Kidney epithelial cell (primary cell): ENCODE results near the gene CAMK2A. TPM values are rescaled to one million over a fixed set of nuclear protein-coding genes. Genes with fewer than 3 reads are reported as not detected.
A peak's percentile ranks its signal among the peaks of the same experiment; 100 is the strongest.

Experiments
- DNase-seq: peaks from one replicate; pipeline ENCODE4 v3.0.0-alpha.2; 2010; ENCODE audit warnings: low read depth
- H3K27me3 ChIP-seq: 2 replicates; pipeline ENCODE4 v1.6.0; 2011; ENCODE audit warnings: low read length; ENCODE audit not compliant: control insufficient read depth, insufficient read depth
- H3K36me3 ChIP-seq: 2 replicates; pipeline ENCODE4 v1.5.1; 2011; ENCODE audit warnings: low read length; ENCODE audit not compliant: control insufficient read depth, insufficient read depth
- H3K4me3 ChIP-seq: 2 replicates; pipeline ENCODE4 v1.5.1; 2011; ENCODE audit warnings: low read depth, mild to moderate bottlenecking, control low read depth, low read length
- total RNA-seq: library from RNA; depleted of rRNA; stranded (reverse); fragments of >200 nt; gene quantifications from 2 replicates; pipeline ENCODE4 v1.2.3, GENCODE V29; 2015
- TF ChIP-seq, protein P1 (sequence below): IDR thresholded peaks from 2 replicates; pipeline ENCODE4 v1.5.1; 2011; ENCODE audit warnings: mild to moderate bottlenecking, moderate library complexity, low read length, control low read depth, inconsistent platforms; ENCODE audit not compliant: insufficient read depth, poor library complexity, severe bottlenecking

Gene CAMK2A
- total RNA-seq, 1 donor from 2014 or later: not detected

DNA sequence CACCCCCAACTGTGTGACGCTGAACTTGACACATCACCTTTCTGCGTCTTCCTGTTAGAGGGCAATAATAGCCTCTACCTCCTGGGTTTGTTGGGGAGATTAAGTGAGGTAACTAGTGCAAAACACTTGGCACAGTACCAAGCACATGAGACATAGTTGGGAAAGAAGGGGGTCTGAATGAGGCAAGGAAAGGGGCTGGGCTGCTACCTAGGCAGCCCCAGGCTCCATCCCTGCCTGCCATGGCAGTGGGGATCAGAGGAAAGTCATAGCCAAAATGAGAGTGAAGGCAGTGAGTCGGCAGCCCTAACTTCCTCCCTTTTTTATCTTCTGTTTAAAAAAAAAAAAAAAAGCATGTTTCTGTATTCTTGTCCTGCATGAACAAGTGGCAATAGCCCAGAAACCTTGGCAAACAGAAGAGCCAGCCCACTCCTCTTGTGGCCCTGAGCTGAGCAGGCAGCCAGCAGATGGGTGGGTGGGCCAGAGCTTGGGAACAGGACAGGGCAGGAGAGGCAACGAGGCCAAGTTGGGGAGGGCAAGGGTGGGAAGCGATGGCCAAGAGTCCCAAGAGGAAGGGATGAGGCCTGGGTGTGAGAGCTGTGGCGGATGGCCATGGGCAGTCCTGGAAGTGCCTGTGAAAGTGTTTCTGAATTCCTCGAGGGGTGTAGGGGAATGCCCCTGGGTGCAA lies 11.4 kb downstream of the CAMK2A start:
- no peaks in the 10 kb centered on the region for H3K27me3 ChIP-seq
- no peak overlapping the region for H3K4me3 ChIP-seq
- no peaks in the 10 kb centered on the region for H3K36me3 ChIP-seq
- DNase-seq: no peak
- TF ChIP-seq, protein P1, sequence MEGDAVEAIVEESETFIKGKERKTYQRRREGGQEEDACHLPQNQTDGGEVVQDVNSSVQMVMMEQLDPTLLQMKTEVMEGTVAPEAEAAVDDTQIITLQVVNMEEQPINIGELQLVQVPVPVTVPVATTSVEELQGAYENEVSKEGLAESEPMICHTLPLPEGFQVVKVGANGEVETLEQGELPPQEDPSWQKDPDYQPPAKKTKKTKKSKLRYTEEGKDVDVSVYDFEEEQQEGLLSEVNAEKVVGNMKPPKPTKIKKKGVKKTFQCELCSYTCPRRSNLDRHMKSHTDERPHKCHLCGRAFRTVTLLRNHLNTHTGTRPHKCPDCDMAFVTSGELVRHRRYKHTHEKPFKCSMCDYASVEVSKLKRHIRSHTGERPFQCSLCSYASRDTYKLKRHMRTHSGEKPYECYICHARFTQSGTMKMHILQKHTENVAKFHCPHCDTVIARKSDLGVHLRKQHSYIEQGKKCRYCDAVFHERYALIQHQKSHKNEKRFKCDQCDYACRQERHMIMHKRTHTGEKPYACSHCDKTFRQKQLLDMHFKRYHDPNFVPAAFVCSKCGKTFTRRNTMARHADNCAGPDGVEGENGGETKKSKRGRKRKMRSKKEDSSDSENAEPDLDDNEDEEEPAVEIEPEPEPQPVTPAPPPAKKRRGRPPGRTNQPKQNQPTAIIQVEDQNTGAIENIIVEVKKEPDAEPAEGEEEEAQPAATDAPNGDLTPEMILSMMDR: no peak

DNA sequence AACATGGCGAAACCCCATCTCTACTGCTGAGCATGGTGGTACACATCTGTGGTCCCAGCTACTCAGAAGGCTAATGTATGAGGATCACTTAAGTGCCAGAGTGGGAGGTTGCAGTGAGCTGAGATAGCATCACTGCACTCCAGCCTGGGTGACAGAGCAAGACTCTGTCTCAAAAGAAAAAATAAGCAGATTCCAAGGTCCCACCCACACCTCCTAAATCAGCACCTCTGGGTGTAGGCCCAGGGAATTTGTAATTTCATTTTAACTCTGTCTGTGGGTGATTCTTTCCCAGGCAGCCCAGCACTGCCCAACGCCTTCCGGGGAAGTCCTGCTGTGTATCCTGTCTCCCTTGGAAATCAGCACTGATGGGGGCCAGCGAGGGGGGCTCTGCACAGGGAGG lies 12.5 kb downstream of the CAMK2A start:
- no peaks in the 10 kb centered on the region for H3K27me3 ChIP-seq
- TF ChIP-seq, protein P1: no peak
- DNase-seq: no peak
- no peaks in the 10 kb centered on the region for H3K36me3 ChIP-seq
- H3K4me3 ChIP-seq: no peak overlapping the region

DNA sequence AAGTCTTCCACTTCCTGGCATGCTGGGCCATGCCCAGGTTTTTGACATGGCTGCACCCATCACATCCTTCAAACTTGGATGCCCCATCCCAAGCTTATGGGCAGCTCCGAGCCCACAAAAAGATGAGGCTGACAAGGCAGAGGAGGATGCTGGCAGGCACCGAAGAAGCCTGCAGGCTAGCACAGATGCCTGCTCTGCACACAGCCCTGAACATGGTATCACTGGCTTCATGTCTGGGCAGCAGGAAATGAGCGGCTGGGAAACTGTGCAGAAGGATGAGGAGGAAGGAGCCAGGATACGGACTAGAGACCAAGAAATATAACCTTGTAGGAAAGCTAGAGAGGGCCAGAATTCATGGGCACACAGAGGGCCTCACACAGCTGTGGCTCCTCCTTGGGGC lies 14.8 kb downstream of the CAMK2A start:
- H3K27me3 ChIP-seq: no peaks in the 10 kb centered on the region
- no peaks in the 10 kb centered on the region for H3K36me3 ChIP-seq
- no peak for DNase-seq
- TF ChIP-seq, protein P1: no peak
- H3K4me3 ChIP-seq: no peak overlapping the region

DNA sequence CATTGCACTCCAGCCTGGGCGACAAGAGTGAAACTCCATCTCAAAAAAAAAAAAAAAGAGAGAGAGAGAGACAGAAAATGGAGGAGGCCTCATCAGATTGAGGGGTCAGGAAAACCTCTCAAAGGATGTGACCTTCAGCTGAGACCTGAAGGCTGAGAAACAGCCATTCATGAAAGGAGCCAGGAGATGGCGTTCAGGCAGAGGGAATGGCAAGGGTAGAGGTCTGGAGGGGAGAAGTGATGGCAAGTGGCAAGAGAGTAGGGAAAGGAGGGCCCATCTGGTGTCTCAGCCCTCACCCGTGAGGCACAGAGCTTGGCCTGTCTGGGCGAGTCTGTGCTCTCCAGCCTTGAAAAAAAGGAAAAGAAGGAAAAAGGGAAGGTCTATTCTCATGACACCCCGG lies 17.0 kb downstream of the CAMK2A start:
- no peak overlapping the region for H3K4me3 ChIP-seq
- no peak for DNase-seq
- TF ChIP-seq, protein P1: peak; percentile 56
- no peaks in the 10 kb centered on the region for H3K36me3 ChIP-seq
- H3K27me3 ChIP-seq: no peaks in the 10 kb centered on the region

DNA sequence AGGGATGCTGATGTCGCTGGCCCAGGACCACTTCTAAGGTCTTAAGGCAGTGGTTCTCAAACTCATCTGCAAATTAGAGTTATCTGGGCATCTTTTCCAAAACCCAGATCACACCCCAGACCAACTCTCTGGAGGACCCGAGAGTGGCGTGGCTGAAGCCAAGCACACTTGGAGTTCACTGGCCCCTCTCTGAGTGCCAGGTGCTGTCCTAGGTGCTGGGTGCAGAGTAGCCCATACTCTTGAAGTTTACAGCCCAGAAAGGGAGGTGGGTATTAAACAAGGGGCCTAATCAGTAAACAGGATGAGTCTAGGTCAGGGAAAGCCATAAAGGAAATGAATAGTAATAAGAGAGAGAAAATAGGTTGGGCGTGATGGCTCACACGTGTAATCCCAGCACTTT lies 17.6 kb downstream of the CAMK2A start:
- no peak for DNase-seq
- Histone ChIP-seq H3K4me3 (no peak overlapping the region), H3K36me3 (no peaks in the 10 kb centered on the region), H3K27me3 (no peaks in the 10 kb centered on the region)
- TF ChIP-seq, protein P1: no peak

DNA sequence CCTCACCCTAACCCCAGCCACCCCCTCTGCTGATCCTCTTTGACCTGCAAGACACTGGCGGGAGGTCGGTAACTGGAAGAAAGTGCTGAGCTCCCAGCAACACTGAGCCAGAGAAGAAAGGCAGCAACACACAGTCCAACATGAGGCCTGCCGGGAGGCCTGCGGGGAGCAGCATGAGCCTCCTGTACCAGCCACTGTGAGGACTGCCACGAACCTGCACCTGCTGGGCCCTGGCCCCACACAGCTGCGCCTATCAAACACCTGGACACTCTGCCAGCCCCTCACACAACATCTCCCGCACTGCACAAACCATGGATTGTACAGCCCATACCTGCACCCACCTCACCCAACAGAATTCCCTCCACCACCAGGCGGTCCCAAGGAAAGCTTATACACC lies 18.3 kb downstream of the CAMK2A start:
- no peak for DNase-seq
- TF ChIP-seq, protein P1: no peak
- Histone ChIP-seq H3K36me3 (no peaks in the 10 kb centered on the region), H3K4me3 (no peak overlapping the region), H3K27me3 (no peaks in the 10 kb centered on the region)
